SHP77 treated with DMSO at 0.1 percent for 48 hours (cell line): ENCODE measurements around the gene FRMD3.

Experiments used
- DNase-seq: peaks from one replicate; lab custom pipeline; 2025; lab: John Stamatoyannopoulos, UW

Gene FRMD3

GRCh38 chr9:83281306-83282255 lies 256.6 kb downstream of the FRMD3 start:
- no peak for DNase-seq

DNA sequence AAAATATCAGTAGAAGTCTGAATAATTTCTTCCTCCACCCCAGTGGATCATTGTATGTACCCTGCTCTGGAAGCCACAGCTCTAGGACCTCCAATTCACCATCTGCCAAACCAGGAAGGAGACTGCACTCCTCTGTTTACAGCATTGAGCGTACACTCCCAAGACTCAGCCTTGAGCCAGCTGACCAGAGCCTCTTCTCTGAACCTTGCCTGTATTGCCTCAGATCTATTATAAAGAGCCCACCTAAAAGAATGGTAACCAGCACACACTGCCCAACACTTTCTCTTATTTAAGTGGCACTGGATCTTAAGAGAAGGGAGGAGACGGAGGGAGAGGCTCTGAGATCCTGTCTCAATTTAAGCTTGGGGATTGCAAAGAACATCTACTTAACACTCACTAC lies 257.4 kb downstream of the FRMD3 start:
- no peak for DNase-seq

GRCh38 chr9:83280268-83280667 lies 257.9 kb downstream of the FRMD3 start:
- DNase-seq: no peak

- DNase-seq: peak; percentile 4
Measured at GRCh38 chr9:83274787-83275186, 263.4 kb downstream of the FRMD3 start.

- no peak for DNase-seq
Measured at GRCh38 chr9:83271665-83272071, 266.5 kb downstream of the FRMD3 start.

DNA sequence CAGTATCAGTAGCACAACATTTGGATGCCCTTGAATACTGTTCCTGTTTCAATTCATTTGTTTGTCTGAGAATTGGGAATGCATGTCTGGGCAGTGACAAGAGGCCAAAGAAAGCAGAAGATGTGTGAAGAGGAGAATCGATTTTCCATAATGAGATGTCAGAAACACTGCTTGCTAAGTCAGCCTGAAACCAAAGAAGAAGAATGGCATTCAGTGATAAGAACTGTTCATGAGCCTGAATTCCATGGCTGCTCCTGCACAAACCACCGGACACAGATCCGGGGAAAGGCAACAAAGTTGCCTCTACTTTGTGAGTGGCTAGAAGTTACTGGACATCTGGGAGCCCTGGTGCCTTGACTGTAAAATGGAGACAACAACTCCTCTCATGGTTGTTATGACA lies 268.1 kb downstream of the FRMD3 start:
- no peak for DNase-seq

DNA sequence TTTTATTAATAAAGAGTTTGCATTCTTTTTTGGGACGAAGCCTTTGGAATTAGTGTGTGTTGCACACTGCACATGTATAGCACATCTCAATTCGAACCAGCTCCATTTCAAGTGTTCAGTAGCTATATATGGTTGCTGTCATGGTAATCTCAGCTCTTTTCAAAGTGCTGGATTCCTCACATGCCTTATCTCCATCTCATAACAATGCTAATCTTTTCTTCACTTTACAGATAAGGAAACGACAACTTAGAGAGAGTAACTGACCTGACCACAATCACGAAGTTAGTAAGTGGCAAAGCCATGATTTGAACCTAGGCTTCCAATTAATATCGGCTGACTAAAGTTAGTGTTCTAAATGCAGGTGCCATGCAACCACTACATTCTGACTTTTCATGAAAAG lies 270.5 kb downstream of the FRMD3 start:
- DNase-seq: no peak

- no peak for DNase-seq
Measured at GRCh38 chr9:83266666-83267496, 271.3 kb downstream of the FRMD3 start.

DNA sequence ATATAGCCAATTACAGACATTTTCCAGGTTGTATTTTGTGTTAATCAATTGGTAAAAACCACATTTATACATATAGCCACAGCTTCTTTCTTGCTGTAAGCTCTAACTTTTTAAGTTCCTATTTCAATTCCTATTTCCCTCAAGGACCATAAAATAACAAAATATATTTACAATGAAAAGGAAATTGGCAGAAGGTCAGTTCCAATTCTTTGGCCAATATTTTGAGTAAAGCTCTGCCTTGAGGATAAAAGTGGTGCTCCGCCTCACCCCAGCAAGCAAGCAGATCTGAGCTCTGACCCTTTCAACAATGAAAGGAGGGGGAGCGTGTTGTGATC lies 271.9 kb downstream of the FRMD3 start:
- DNase-seq: no peak

DNA sequence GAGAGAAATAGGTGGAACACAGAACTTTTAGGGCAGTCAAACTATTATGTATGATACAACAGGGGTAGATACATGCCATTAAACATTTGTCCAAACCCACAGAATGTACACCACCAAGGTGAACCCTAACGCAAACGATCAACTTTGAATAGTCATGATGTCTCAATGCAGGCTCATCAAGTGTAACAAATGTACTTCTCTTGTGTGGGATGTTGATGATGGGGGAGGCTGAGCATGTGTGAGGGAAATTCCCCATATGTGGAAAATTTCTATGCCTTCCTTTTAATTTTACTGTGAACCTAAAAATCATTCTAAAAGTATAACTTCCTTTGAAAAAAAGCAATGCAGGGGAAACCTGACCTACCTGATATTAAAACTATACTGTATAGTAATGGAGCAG lies 273.9 kb downstream of the FRMD3 start:
- DNase-seq: no peak

- no peak for DNase-seq
Measured at GRCh38 chr9:83259558-83259957, 278.6 kb downstream of the FRMD3 start.

GRCh38 chr9:83257937-83258891 lies 280.0 kb downstream of the FRMD3 start:
- DNase-seq: no peak

- DNase-seq: no peak
Measured at GRCh38 chr9:83247732-83248131, 290.5 kb downstream of the FRMD3 start.

DNA sequence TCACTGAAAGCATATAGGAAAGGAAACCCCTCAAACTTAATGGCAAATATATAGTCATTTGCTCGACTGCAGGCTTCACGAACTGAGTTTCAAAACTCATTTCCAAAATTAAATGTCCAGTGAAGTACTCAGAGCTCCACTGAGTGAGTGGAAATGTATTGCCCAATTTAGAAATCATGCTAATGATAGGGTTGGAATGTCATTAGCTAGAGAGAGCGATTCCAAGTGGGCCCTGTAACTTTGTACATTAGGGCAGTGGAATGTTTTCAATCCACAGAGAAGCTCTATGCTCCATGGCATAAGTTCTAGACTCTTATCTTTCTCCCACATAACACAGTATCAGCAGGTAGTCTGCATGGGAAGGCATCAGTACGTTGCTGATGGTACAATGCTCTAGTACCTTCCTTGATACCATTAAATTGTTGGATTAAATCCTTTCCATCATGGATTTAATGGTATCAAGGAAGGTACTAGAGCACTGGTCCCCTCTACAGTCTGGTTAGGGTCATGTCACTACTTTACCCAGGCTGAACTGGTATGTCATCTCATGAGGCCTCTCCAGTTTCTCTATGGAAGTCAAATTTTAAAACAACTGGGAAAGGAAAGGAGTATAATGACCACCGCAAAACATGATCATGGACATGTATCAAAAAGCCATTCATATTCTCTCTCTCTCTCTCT lies 292.1 kb downstream of the FRMD3 start:
- no peak for DNase-seq

DNA sequence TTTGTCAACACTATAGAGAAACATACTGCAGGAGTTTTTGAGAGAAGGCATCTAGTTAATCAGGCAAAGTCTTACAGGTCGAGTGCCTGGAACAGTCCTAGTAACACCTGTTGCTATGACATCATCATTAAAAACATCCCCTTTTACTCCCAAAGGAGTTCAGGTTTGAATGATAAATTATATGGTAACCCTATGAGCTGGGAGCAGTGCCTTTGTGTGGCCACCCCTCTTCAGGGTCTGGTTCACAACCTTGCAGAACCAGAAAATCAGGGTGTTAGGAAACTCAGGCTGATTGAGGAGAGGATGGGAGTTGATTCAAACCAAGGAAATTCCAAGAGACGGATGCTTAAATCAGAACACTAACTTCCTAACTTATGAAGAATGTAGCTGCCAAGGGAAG lies 296.1 kb downstream of the FRMD3 start:
- DNase-seq: no peak

- DNase-seq: no peak
Measured at GRCh38 chr9:83240671-83241070, 297.5 kb downstream of the FRMD3 start.

- no peak for DNase-seq
Measured at GRCh38 chr9:83239747-83240146, 298.5 kb downstream of the FRMD3 start.

DNA sequence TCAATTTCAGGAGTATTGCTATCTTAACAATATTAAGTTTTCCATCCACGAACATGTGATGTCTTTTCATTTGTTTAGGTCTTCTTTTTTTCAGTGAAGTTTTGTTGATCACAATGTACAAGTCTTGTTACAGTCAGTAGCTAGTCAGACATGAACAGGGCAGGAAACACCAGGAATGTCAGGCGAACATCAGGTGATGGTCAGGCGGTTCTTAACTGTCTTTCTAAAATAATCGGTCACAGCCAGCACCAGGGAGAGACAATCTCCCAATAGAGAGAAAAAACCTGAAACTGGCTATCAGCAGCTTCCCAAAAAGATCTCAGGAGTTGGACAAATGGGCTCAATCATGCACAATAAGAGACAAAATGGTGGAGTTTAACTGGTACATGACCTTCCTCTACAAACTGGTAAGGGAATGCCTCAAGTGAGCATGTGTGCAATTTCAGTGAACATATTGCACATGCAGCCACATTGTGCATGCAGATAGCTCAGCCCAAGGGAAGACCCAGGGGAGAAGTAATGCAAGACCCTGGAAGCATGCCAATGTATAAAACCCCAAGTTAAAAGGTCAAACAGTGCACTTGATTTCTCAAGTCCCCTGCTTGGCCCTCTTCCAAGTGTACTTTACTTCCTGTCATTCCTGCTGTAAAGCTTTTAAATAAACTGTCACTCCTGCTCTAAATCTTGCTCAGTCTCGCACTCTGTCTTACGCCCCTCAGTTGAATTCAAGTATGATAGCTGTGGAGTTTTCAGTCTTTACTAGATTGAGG lies 299.1 kb downstream of the FRMD3 start:
- DNase-seq: no peak

DNA sequence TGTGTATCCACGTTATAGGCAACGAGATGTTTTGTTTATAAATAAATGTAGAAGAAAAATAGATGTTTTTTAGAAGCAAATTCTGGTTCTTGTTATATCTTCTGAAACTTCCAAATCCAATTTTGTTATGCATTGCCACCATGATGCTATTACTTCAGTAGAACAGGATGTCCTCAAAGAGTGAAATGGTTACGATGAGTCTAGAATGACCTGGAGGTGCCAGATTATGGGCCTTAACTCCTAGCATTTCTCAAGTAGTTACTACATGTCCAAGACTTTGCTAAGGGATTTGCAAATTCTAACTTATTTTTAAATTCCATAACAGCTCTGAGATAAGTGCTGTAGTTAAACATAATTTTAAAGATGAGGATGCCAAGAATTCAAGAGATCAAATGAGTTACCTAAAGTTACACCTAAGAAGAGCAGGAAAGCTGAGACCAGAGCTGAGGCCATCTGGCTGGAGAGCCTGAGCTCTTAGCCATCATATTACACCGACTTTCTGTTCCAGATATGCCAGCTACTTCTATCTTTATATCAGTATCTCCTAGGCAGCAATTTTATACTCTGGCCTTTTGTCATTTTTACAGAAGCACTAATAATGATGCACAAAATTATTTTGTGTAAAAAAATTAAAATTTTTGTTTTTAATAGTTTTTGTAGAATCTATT lies 302.0 kb downstream of the FRMD3 start:
- no peak for DNase-seq

DNA sequence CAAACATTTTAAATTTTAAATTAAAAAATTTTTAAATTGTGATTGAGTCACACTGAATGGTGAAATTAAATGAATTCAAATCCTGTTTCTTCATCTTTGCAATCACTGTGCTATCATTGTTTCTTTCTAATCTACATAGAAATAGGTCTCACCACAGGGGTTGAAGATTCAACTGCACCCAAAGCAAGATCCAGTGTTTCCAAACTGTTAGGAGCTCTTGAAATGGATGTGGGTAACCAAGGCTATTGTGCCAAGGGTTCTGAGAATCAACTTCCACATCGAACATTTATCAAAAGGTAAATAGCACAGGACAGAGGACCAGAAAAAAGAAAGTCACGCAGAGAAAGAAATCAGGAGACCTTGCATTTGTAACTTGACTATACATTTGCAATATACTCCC lies 302.7 kb downstream of the FRMD3 start:
- no peak for DNase-seq
